GM12891 (cell line): ENCODE data around the gene DMD.
"Not testable (repeated sequence)": the region's sequence is repeated elsewhere in the genome, so short reads cannot be mapped to it uniquely, and the experiment has no call there.

ENCODE experiments used
- DNase-seq: peaks from one replicate; pipeline ENCODE4 v3.0.0; 2011; ENCODE audit warnings: low spot score; ENCODE audit not compliant: insufficient read length
- FAIRE-seq: peaks from 2 replicates; lab custom pipeline; 2011; peaks lifted over from hg19 to GRCh38; lab: Jason Lieb, UNC
- PAX5 ChIP-seq: IDR thresholded peaks from 2 replicates; pipeline ENCODE4 v1.6.1; 2011; ENCODE audit warnings: low read length, moderate library complexity, mild to moderate bottlenecking; ENCODE audit not compliant: insufficient read depth, severe bottlenecking
- POLR2A ChIP-seq: IDR thresholded peaks from 2 replicates; pipeline ENCODE4 v1.6.1; 2011; ENCODE audit warnings: low read depth, low read length, control low read depth
- POLR2AphosphoS5 ChIP-seq: IDR thresholded peaks from 2 replicates; pipeline ENCODE4 v1.6.1; 2011; ENCODE audit warnings: low read depth, low read length, control low read depth
- POU2F2 ChIP-seq: IDR thresholded peaks from 2 replicates; pipeline ENCODE4 v1.6.1; 2011; ENCODE audit warnings: low read depth, mild to moderate bottlenecking, control low read depth, low read length, moderate library complexity
- SPI1 ChIP-seq: IDR thresholded peaks from 2 replicates; pipeline ENCODE4 v1.6.1; 2011; ENCODE audit warnings: low read depth, low read length, control low read depth
- TAF1 ChIP-seq: IDR thresholded peaks from 2 replicates; pipeline ENCODE4 v1.6.1; 2011; ENCODE audit warnings: low read depth, low read length, control low read depth

DMD gene

DNA sequence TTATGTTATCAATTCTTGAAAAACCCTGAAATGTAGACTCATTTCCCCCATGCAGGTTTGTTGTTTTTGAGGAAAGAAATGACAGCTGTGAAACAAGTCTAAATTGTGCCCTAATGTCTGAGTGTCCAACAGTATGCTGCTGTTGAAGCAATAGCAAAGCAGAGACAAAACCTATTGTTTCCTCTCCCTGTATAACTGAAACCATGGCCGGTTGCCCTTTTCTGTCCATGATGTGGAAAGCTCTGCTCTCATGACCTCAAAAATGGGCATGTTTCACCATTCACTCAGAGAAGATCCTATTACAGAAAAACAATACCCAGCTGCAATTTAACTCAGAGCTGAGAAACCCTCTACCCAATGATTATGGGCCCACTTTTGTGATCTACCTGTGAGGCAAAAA, 1826.9 kb downstream of the DMD start:
- DNase-seq (no peak), FAIRE-seq (no peak)
- TF ChIP-seq PAX5 (no peak), POLR2A (no peak), SPI1 (no peak), POU2F2 (no peak), TAF1 (no peak), POLR2AphosphoS5 (no peak)

DNA sequence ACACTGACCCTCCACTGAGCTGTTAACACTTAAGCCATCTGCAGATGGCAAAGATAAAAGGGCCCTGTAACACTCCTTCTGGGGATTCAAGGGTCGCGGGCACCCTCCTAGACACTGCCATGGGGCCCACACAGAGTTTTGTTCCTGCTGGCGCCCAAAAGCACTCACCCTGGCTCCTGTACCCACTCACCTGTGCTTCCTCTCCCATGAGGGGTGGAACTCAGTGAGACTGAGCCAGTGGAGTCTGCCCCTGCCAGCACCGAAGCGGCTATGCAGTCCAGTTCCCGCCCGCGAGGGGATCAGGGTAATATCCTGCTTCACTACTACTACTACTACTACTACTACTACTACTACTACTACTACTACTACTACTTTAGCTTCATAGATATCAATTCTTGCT, 1827.4 kb downstream of the DMD start:
- FAIRE-seq (no peak), DNase-seq (no peak)
- TF ChIP-seq TAF1: no peak
- no peak for TF ChIP-seq SPI1
- TF ChIP-seq POLR2A: no peak
- TF ChIP-seq POU2F2: no peak
- TF ChIP-seq POLR2AphosphoS5: no peak
- TF ChIP-seq PAX5: no peak

DNA sequence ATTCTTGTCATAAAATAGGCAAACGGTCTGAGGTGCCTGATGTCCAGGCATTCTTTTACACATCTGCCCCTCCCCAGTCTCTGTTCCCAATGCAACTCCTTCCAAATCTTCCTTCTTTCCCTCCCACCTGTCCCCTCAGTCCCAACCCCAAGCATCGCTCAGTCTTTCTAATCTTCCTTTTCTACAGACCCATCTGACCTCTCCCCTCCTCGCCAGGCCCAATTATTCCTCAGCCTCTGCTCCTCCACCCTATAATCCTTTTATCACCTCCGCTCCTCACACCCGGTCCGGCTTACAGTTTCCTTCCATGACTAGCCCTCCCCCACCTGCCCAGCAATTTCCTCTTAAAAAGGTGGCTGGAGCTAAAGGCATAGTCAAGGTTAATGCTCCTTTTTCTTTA, 1832.4 kb downstream of the DMD start:
- FAIRE-seq, DNase-seq: not testable (repeated sequence)

DNA sequence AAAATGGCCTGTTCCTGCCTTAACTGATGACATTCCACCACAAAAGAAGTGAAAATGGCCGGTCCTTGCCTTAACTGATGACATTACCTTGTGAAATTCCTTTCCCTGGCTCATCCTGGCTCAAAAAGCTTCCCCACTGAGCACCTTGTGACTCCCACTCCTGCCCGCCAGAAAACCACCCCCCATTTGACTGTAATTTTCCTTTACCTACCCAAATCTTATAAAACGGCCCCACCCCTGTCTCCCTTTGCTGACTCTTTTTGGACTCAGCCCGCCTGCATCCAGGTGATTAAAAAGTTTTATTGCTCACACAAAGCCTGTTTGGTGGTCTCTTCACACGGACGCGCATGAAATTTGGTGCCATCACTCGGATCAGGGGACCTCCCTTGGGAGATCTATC, 1833.5 kb downstream of the DMD start:
- not testable (repeated sequence) for DNase-seq, FAIRE-seq

DNA sequence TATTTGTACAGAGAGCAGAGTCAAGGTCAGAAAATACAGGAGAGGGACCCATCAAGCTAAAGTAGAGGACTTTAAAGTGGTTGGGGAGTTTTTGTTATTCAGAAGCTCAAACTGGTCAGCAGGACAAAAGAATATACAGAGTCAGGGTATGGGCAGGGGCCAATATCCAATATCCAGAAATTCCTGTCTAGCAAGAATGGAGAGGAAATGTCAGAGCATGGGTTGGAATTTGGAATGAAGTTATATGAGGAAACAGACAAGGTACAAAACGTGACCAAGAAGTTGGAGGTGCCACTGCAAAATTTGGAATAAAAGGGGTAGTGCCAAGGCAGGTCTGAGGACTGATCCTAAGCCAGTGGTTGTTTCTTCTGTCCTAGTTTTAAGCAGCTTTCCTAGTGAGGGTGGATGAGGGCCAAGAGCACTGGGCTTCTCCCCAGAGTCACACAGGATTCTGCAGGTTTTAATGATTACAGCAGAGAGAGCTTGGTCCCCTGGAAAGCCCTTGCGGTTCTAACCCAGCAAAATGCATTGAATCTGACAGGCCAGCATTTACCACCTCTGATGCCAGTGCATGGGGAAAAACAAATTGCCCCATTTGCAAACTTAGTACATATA, 1834.8 kb downstream of the DMD start:
- FAIRE-seq: no peak
- no peak for DNase-seq
- TF ChIP-seq POLR2A (no peak), SPI1 (no peak), TAF1 (no peak), POU2F2 (no peak), POLR2AphosphoS5 (no peak), PAX5 (no peak)

DNA sequence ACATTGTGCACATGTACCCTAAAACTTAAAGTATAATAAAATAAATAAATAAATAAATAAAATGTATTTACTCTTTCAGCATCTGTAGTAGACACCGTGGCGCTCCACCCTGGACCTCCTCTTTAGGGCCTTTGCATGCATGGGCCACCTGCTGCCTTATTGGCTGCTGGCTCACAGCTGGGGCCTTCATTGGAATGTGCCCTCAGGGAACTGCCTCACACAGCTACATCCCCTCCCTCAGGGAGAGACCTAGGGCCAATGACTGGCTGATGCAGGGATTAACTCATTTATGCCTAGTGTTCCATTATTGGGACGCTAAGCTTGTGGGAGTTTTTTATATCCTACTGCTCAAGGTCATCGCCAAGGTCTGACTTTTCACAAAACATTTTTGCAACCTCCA, 1836.6 kb downstream of the DMD start:
- FAIRE-seq (no peak), DNase-seq (no peak)
- TF ChIP-seq POLR2AphosphoS5: no peak
- TF ChIP-seq PAX5: no peak
- no peak for TF ChIP-seq POLR2A
- no peak for TF ChIP-seq SPI1
- TF ChIP-seq TAF1: no peak
- no peak for TF ChIP-seq POU2F2

DNA sequence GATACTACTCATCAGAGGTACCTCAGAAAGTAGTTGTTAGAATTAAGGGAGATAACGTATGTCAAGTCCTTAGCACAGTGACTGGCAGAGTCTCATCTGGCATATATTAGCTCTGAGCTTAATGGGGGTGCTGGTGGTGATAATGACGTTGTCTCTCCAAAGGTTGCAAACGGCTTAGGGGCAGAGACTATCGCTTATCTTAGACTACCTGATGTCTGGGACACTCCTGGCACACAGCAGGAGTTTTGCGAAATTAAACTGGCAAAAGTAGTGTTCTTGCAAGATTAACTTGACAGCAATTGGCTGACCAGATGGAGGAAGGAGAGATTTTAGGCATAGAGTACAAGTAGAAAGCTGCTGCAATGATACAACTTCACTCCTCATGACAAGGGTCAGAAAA, 1839.4 kb downstream of the DMD start:
- FAIRE-seq (no peak), DNase-seq (no peak)
- no peak for TF ChIP-seq POU2F2
- no peak for TF ChIP-seq POLR2AphosphoS5
- no peak for TF ChIP-seq POLR2A
- TF ChIP-seq PAX5: no peak
- no peak for TF ChIP-seq TAF1
- TF ChIP-seq SPI1: no peak

DNA sequence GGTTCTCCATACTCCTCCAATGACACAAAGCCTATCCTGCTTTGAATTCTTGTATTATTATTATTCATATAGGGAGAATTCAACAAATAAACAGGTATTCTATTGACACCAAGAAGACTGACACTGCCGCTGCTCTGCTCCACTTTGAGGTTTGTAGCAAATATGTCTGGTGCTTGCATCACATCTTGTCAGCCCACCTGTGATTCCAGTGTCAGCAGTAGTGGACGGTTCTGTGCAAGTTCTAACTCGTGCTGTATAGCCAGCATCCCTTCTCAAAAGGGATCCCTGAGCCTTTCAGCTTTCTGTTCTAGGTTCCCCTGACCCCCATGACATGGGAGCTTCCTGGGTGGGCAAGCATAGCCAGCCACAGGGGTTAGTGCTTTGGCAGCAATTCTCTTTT, 1843.5 kb downstream of the DMD start:
- DNase-seq (no peak), FAIRE-seq (no peak)
- TF ChIP-seq POLR2AphosphoS5: no peak
- TF ChIP-seq SPI1: no peak
- no peak for TF ChIP-seq POU2F2
- no peak for TF ChIP-seq PAX5
- TF ChIP-seq POLR2A: no peak
- no peak for TF ChIP-seq TAF1

DNA sequence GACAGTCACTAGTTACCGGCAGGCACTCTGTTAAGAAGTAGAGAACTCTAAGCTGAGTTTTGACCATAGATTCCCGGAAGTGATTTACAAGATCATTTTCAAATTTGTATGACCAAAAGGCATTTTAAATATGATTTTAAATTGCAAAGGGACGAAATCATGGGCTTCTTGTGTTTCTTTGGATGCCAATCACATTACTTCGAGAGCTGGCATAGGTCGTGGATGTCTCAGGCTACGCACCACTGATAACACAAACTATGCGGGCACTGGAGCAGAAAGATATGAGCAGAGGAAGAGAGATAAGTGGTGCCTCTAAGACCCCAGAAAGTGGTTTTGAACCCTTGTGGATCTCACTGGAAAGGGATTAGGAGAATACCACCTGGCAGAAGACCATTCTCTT, 1845.3 kb downstream of the DMD start:
- DNase-seq (no peak), FAIRE-seq (no peak)
- TF ChIP-seq POLR2A (no peak), POU2F2 (no peak), POLR2AphosphoS5 (no peak), TAF1 (no peak), PAX5 (no peak), SPI1 (no peak)

DNA sequence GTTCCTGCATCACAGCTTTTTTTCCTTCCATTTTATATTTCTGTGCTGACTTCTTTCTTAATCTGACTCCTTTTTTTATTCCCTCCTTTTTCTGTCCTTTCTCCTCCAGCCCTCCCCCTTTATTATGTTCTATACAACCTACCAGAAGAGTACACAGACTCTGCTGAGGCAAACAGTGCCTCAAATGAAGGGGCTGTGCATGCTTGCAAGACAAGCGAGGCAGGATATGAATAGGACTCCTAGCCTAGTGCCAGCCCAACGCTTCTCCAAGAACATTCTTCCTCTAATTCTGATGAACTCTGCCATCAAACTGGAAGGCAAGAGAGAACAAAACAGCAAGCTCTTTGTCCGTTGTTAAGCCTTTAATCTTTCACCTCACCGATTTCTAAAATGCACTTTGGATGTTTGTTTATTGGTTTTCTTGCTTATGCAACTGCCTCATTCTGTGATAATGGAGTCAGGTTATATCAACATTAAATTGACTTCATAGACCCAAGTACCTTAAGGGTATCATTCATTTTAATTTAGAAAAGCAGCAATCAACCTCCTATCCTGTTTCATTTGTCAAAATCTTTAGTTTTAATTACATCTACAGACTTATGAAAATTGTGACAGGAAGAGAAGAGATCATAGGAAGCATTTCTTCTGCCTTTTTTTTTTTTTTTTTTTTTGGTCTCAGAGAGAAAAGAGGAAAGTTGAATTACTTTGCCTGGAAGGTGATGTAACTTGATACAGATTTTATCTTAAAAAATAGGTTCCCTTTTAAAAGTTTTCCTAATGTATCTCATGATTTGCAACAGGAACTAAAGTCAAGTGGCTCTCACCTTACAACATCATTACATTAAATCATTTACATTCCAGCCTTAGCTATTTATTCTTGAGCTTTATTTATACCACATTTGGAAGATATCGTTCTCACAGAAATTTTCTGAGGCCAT, 1854.8 kb downstream of the DMD start:
- FAIRE-seq: no peak
- TF ChIP-seq PAX5 (no peak), POLR2AphosphoS5 (no peak), POU2F2 (no peak), POLR2A (no peak), SPI1 (no peak), TAF1 (no peak)
- no peak for DNase-seq
